Left forelimb (tissue), 1 donor: ENCODE measurements around the gene TNFRSF1A.
A peak's percentile ranks its signal among the peaks of the same experiment; 100 is the strongest.
"Not testable (repeated sequence)": the region's sequence is repeated elsewhere in the genome, so short reads cannot be mapped to it uniquely, and the experiment has no call there.

ENCODE experiments used
- DNase-seq: peaks from one replicate; pipeline ENCODE4 v3.0.0-alpha.2; 2018; ENCODE audit warnings: low spot score

Gene TNFRSF1A

GRCh38 chr12:6302621-6303020, 39.3 kb downstream of the TNFRSF1A start:
- DNase-seq: peak; percentile 9

GRCh38 chr12:6301721-6302120, 40.2 kb downstream of the TNFRSF1A start:
- peak; percentile 8 for DNase-seq

- DNase-seq: no peak
These were observed 44.7 kb downstream of the TNFRSF1A start for GRCh38 chr12:6297170-6297569.

GRCh38 chr12:6295094-6295811, 46.6 kb downstream of the TNFRSF1A start:
- peak; percentile 57 for DNase-seq

- DNase-seq: no peak
These were observed 47.5 kb downstream of the TNFRSF1A start for GRCh38 chr12:6294156-6295093.

- no peak for DNase-seq
These were observed 49.3 kb downstream of the TNFRSF1A start for GRCh38 chr12:6292606-6293005.

- DNase-seq: not testable (repeated sequence)
These were observed 52.0 kb downstream of the TNFRSF1A start for GRCh38 chr12:6289906-6290305.

- DNase-seq: not testable (repeated sequence)
These were observed 52.8 kb downstream of the TNFRSF1A start for GRCh38 chr12:6289081-6289480.

GRCh38 chr12:6288235-6288634, 53.6 kb downstream of the TNFRSF1A start:
- DNase-seq: no peak

GRCh38 chr12:6285532-6286306, 56.2 kb downstream of the TNFRSF1A start:
- no peak for DNase-seq

- peak; percentile 73 for DNase-seq
These were observed 56.8 kb downstream of the TNFRSF1A start for GRCh38 chr12:6285063-6285477.

- peak; percentile 49 for DNase-seq
These were observed 57.6 kb downstream of the TNFRSF1A start for GRCh38 chr12:6284273-6284672.

- DNase-seq: no peak
These were observed 59.4 kb downstream of the TNFRSF1A start for GRCh38 chr12:6282453-6282840.

- DNase-seq: no peak
These were observed 60.6 kb downstream of the TNFRSF1A start for GRCh38 chr12:6281081-6281809.

GRCh38 chr12:6280672-6281071, 61.2 kb downstream of the TNFRSF1A start:
- DNase-seq: no peak

GRCh38 chr12:6280053-6280469, 61.8 kb downstream of the TNFRSF1A start:
- DNase-seq: peak; percentile 33

- no peak for DNase-seq
These were observed 62.2 kb downstream of the TNFRSF1A start for GRCh38 chr12:6279631-6280030.

GRCh38 chr12:6279256-6279628, 62.6 kb downstream of the TNFRSF1A start:
- DNase-seq: no peak
